HEK293 (cell line): ENCODE measurements around the gene TBX4.
"Not testable (repeated sequence)": the region's sequence is repeated elsewhere in the genome, so short reads cannot be mapped to it uniquely, and the experiment has no call there.

ENCODE experiments used
- CTCF ChIA-PET: fragments of 350-600 bp; formaldehyde crosslinking; extraction: SDS; loops from one replicate; lab custom pipeline; 2021; ENCODE audit warnings: antibody characterized with exemption; lab: Yijun Ruan, JAX
- POLR2A ChIA-PET: fragments of 300-600 bp; formaldehyde crosslinking; extraction: SDS; loops from one replicate; lab custom pipeline; 2020; ENCODE audit warnings: antibody characterized with exemption, inconsistent platforms; lab: Yijun Ruan, JAX
- H3K27ac ChIP-seq: fragments of 200-500 bp; sonication (Bioruptor generic); 2 replicates; pipeline ENCODE4 v1.5.1; 2014; ENCODE audit warnings: low read depth, low read length, control low read depth, inconsistent platforms; ENCODE audit errors: extremely low read depth
- H3K36me3 ChIP-seq, 2 experiments: fragments of 200-500 bp in 1 of 2; sonication (Bioruptor generic) in 1 of 2; 1 replicate in 1 of 2; 2 replicates in 1 of 2; pipeline ENCODE4 v1.5.1; 2014 to 2017; ENCODE audit warnings: inconsistent platforms in 2 of 2, low read length in 2 of 2; ENCODE audit not compliant: control insufficient read depth in 2 of 2, insufficient read depth in 1 of 2
- H3K4me1 ChIP-seq: fragments of 200-500 bp; sonication (Bioruptor generic); 2 replicates; pipeline ENCODE4 v1.5.1; 2014; ENCODE audit warnings: mild to moderate bottlenecking, low read length, inconsistent platforms; ENCODE audit not compliant: control insufficient read depth, insufficient read depth
- H3K4me3 ChIP-seq: 2 replicates; pipeline ENCODE4 v1.5.1; 2011; ENCODE audit warnings: low read depth, mild to moderate bottlenecking, control low read depth, low read length, moderate library complexity
- H3K9me3 ChIP-seq: fragments of 200-500 bp; sonication (Bioruptor generic); 2 replicates; pipeline ENCODE4 v1.5.1; 2014; ENCODE audit warnings: low read depth, low read length, inconsistent platforms; ENCODE audit not compliant: control insufficient read depth, insufficient read depth
- GLIS1 ChIP-seq: fragments of 450-650 bp; formaldehyde crosslinking; IDR thresholded peaks from 2 replicates; pipeline ENCODE4 v1.5.1; 2016; ENCODE audit warnings: missing biosample characterization, missing genetic modification characterization
- HOXD13 ChIP-seq: sonication (generic); formaldehyde crosslinking; IDR thresholded peaks from 2 replicates; pipeline ENCODE4 v1.8.0; 2022; ENCODE audit warnings: missing genetic modification reagents, borderline replicate concordance
- IKZF3 ChIP-seq: fragments of 450-650 bp; IDR thresholded peaks from 2 replicates; pipeline ENCODE4 v1.5.0; 2018; ENCODE audit warnings: missing biosample characterization, mild to moderate bottlenecking, missing genetic modification characterization, moderate library complexity
- KLF7 ChIP-seq: fragments of 450-650 bp; formaldehyde crosslinking; IDR thresholded peaks from 2 replicates; pipeline ENCODE4 v1.5.1; 2016; ENCODE audit warnings: missing biosample characterization, missing genetic modification characterization, borderline replicate concordance
- KLF8 ChIP-seq: fragments of 450-650 bp; formaldehyde crosslinking; IDR thresholded peaks from 2 replicates; pipeline ENCODE4 v1.5.1; 2016; ENCODE audit warnings: missing biosample characterization, missing genetic modification characterization
- RBAK ChIP-seq: fragments of 450-650 bp; formaldehyde crosslinking; IDR thresholded peaks from 2 replicates; pipeline ENCODE4 v1.5.1; 2016; ENCODE audit warnings: missing biosample characterization, missing genetic modification characterization
- SP3 ChIP-seq: fragments of 450-650 bp; formaldehyde crosslinking; IDR thresholded peaks from 2 replicates; pipeline ENCODE4 v1.5.1; 2016; ENCODE audit warnings: missing biosample characterization, missing genetic modification characterization
- TRIM28 ChIP-seq: IDR thresholded peaks from 2 replicates; pipeline ENCODE4 v1.6.1; 2011; ENCODE audit warnings: low read length, control low read depth, borderline replicate concordance
- ZNF121 ChIP-seq: fragments of 450-650 bp; formaldehyde crosslinking; IDR thresholded peaks from 2 replicates; pipeline ENCODE4 v1.5.1; 2016; ENCODE audit warnings: missing biosample characterization, missing genetic modification characterization
- ZNF133 ChIP-seq: fragments of 450-650 bp; formaldehyde crosslinking; IDR thresholded peaks from 2 replicates; pipeline ENCODE4 v1.5.1; 2016; ENCODE audit warnings: missing biosample characterization, missing genetic modification characterization
- ZNF157 ChIP-seq: fragments of 450-650 bp; formaldehyde crosslinking; IDR thresholded peaks from 2 replicates; pipeline ENCODE4 v1.5.1; 2016; ENCODE audit warnings: missing biosample characterization, missing genetic modification characterization
- ZNF211 ChIP-seq: fragments of 450-650 bp; formaldehyde crosslinking; IDR thresholded peaks from 2 replicates; pipeline ENCODE4 v1.5.1; 2016; ENCODE audit warnings: low read depth, missing biosample characterization, missing genetic modification characterization
- ZNF266 ChIP-seq: fragments of 450-650 bp; formaldehyde crosslinking; IDR thresholded peaks from 2 replicates; pipeline ENCODE4 v1.5.1; 2016; ENCODE audit warnings: missing biosample characterization, missing genetic modification characterization, low read depth
- ZNF501 ChIP-seq: fragments of 450-650 bp; formaldehyde crosslinking; IDR thresholded peaks from 2 replicates; pipeline ENCODE4 v1.5.1; 2016; ENCODE audit warnings: missing biosample characterization, missing genetic modification characterization
- ZNF549 ChIP-seq: fragments of 450-650 bp; IDR thresholded peaks from 2 replicates; pipeline ENCODE4 v1.5.1; 2018; ENCODE audit warnings: missing biosample characterization, missing genetic modification characterization, mild to moderate bottlenecking, inconsistent platforms, moderate library complexity
- ZNF621 ChIP-seq: fragments of 450-650 bp; formaldehyde crosslinking; IDR thresholded peaks from 2 replicates; pipeline ENCODE4 v1.5.1; 2017; ENCODE audit warnings: missing biosample characterization, missing genetic modification characterization
- ZNF624 ChIP-seq: fragments of 450-650 bp; formaldehyde crosslinking; IDR thresholded peaks from 2 replicates; pipeline ENCODE4 v1.5.1; 2017; ENCODE audit warnings: missing biosample characterization, missing genetic modification characterization
- ZNF658 ChIP-seq: fragments of 450-650 bp; formaldehyde crosslinking; IDR thresholded peaks from 2 replicates; pipeline ENCODE4; 2016; ENCODE audit warnings: missing biosample characterization, missing genetic modification characterization
- ZNF670 ChIP-seq: fragments of 450-650 bp; formaldehyde crosslinking; IDR thresholded peaks from 2 replicates; pipeline ENCODE4 v1.5.1; 2016; ENCODE audit warnings: missing biosample characterization, missing genetic modification characterization, low read depth
- ZNF785 ChIP-seq: fragments of 450-650 bp; formaldehyde crosslinking; IDR thresholded peaks from 2 replicates; pipeline ENCODE4 v1.5.1; 2016; ENCODE audit warnings: missing biosample characterization, missing genetic modification characterization
- ZNF843 ChIP-seq: fragments of 450-650 bp; formaldehyde crosslinking; IDR thresholded peaks from 2 replicates; pipeline ENCODE4 v1.5.1; 2016; ENCODE audit warnings: missing biosample characterization, missing genetic modification characterization
- TF ChIP-seq, protein P1 (sequence below): fragments of 450-650 bp; formaldehyde crosslinking; IDR thresholded peaks from 2 replicates; pipeline ENCODE4 v1.5.1; 2016; ENCODE audit warnings: missing biosample characterization, missing genetic modification characterization
- TF ChIP-seq, protein P2 (sequence below): fragments of 450-650 bp; formaldehyde crosslinking; IDR thresholded peaks from 2 replicates; pipeline ENCODE4 v1.5.1; 2016; ENCODE audit warnings: missing biosample characterization, missing genetic modification characterization
- TF ChIP-seq, protein P3 (sequence below): fragments of 450-650 bp; formaldehyde crosslinking; IDR thresholded peaks from 2 replicates; pipeline ENCODE4 v1.5.1; 2017; ENCODE audit warnings: missing biosample characterization, missing genetic modification characterization

Gene TBX4

GRCh38 chr17:61492759-61493526 lies 40.7 kb downstream of the TBX4 start:
- Histone ChIP-seq H3K36me3 (no peaks in the 10 kb centered on the region), H3K27ac (no peak overlapping the region), H3K4me1 (peaks cover 9% of the 10 kb centered on the region), H3K4me3 (no peak overlapping the region), H3K9me3 (no peaks in the 10 kb centered on the region)
- no peak for TF ChIP-seq ZNF211 (tag by site-specific recombination)
- TF ChIP-seq, protein P1, sequence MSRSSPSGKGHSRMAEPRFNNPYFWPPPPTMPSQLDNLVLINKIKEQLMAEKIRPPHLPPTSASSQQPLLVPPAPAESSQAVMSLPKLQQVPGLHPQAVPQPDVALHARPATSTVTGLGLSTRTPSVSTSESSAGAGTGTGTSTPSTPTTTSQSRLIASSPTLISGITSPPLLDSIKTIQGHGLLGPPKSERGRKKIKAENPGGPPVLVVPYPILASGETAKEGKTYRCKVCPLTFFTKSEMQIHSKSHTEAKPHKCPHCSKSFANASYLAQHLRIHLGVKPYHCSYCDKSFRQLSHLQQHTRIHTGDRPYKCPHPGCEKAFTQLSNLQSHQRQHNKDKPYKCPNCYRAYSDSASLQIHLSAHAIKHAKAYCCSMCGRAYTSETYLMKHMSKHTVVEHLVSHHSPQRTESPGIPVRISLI (tag by site-specific recombination): no peak
- TF ChIP-seq HOXD13 (CRISPR knock-in tag): no peak
- TF ChIP-seq, protein P2, sequence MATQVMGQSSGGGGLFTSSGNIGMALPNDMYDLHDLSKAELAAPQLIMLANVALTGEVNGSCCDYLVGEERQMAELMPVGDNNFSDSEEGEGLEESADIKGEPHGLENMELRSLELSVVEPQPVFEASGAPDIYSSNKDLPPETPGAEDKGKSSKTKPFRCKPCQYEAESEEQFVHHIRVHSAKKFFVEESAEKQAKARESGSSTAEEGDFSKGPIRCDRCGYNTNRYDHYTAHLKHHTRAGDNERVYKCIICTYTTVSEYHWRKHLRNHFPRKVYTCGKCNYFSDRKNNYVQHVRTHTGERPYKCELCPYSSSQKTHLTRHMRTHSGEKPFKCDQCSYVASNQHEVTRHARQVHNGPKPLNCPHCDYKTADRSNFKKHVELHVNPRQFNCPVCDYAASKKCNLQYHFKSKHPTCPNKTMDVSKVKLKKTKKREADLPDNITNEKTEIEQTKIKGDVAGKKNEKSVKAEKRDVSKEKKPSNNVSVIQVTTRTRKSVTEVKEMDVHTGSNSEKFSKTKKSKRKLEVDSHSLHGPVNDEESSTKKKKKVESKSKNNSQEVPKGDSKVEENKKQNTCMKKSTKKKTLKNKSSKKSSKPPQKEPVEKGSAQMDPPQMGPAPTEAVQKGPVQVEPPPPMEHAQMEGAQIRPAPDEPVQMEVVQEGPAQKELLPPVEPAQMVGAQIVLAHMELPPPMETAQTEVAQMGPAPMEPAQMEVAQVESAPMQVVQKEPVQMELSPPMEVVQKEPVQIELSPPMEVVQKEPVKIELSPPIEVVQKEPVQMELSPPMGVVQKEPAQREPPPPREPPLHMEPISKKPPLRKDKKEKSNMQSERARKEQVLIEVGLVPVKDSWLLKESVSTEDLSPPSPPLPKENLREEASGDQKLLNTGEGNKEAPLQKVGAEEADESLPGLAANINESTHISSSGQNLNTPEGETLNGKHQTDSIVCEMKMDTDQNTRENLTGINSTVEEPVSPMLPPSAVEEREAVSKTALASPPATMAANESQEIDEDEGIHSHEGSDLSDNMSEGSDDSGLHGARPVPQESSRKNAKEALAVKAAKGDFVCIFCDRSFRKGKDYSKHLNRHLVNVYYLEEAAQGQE (tag by site-specific recombination): no peak
- no peak for TF ChIP-seq RBAK (tag by site-specific recombination)
- TF ChIP-seq KLF7 (tag by site-specific recombination): no peak
- no peak for TF ChIP-seq ZNF843 (tag by site-specific recombination)
- TF ChIP-seq ZNF785 (tag by site-specific recombination): no peak
- TF ChIP-seq ZNF621 (tag by site-specific recombination): no peak
- TF ChIP-seq ZNF624 (tag by site-specific recombination): no peak
- TF ChIP-seq ZNF549: no peak
- ChIA-PET POLR2A (interaction anchor here (0.5 to 1.0 kb wide), 2 partner anchors 77 to 337 kb away, joined by 3 to 4 read pairs; no protein-coding TSS in a partner anchor), CTCF (interaction anchor here (0.7 to 1.8 kb wide), 4 partner anchors 17 to 99 kb away, joined by 3 to 5 read pairs (median 3); no protein-coding TSS in a partner anchor)

GRCh38 chr17:61493830-61494324 lies 41.7 kb downstream of the TBX4 start:
- H3K4me1 ChIP-seq, H3K4me3 ChIP-seq, H3K36me3 ChIP-seq, H3K9me3 ChIP-seq: not testable (repeated sequence)
- H3K27ac ChIP-seq: peak overlapping the region; percentile 50; the same call in 1 of the 2 replicates
- ChIA-PET CTCF (interaction anchor here (0.7 to 1.8 kb wide), 4 partner anchors 14 to 100 kb away, joined by 3 to 5 read pairs (median 3); no protein-coding TSS in a partner anchor), POLR2A (interaction anchor here (1.0 to 1.7 kb wide), 3 partner anchors 18 to 78 kb away, joined by 3 to 8 read pairs (median 4); no protein-coding TSS in a partner anchor)
- TF ChIP-seq ZNF121 (tag by site-specific recombination): peak; percentile 80; the same call in 1 of the 2 replicates

GRCh38 chr17:61494325-61495160 lies 42.3 kb downstream of the TBX4 start:
- ChIA-PET POLR2A (interaction anchor here (0.6 to 1.7 kb wide), 5 partner anchors 8 to 78 kb away, joined by 3 to 8 read pairs (median 4); no protein-coding TSS in a partner anchor), CTCF (interaction anchor here (0.6 to 1.9 kb wide), 6 partner anchors 15 to 82 kb away, joined by 3 to 5 read pairs (median 4); no protein-coding TSS in a partner anchor)
- no peak overlapping the region for H3K4me3 ChIP-seq
- H3K9me3 ChIP-seq: no peaks in the 10 kb centered on the region
- H3K4me1 ChIP-seq: peaks cover 9% of the 10 kb centered on the region
- H3K36me3 ChIP-seq: no peaks in the 10 kb centered on the region
- peak overlapping the region; percentile 50; the same call in 1 of the 2 replicates for H3K27ac ChIP-seq
- TF ChIP-seq ZNF670 (tag by site-specific recombination): no peak
- TF ChIP-seq ZNF658 (tag by site-specific recombination): no peak
- TF ChIP-seq KLF8 (tag by site-specific recombination): no peak
- TF ChIP-seq GLIS1 (tag by site-specific recombination): peak; percentile 77
- TF ChIP-seq IKZF3 (tag by site-specific recombination): peak; percentile 65; the same call in 1 of the 2 replicates
- TF ChIP-seq, protein P3, sequence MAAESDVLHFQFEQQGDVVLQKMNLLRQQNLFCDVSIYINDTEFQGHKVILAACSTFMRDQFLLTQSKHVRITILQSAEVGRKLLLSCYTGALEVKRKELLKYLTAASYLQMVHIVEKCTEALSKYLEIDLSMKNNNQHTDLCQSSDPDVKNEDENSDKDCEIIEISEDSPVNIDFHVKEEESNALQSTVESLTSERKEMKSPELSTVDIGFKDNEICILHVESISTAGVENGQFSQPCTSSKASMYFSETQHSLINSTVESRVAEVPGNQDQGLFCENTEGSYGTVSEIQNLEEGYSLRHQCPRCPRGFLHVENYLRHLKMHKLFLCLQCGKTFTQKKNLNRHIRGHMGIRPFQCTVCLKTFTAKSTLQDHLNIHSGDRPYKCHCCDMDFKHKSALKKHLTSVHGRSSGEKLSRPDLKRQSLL: no peak
- TF ChIP-seq SP3: no peak
- TF ChIP-seq ZNF133 (tag by site-specific recombination): no peak
- no peak for TF ChIP-seq TRIM28
- TF ChIP-seq ZNF157 (tag by site-specific recombination): no peak
- TF ChIP-seq ZNF501 (tag by site-specific recombination): 0 out of 2 replicates have a peak, but pooled peaks have one; percentile 17
- TF ChIP-seq ZNF266 (tag by site-specific recombination): no peak
